ENCODE data around the gene ZNF638. TPM values are rescaled to one million over a fixed set of nuclear protein-coding genes. Genes with fewer than 3 reads are reported as not detected.

ZNF638 gene
- total and polyA plus RNA-seq, 4 donors = 193 to 317 (median 226) TPM

GRCh38 chr2:71379086-71379485 lies 47.5 kb downstream of the ZNF638 start:
- 100% methylated on average over 2 of the region's 4 CpGs for WGBS (ENCODE audit: insufficient coverage)
- H3K4me1 ChIP-seq (ENCODE audit: control insufficient read depth, insufficient read depth, low read length) = no peaks in the 10 kb centered on the region
- H3K27me3 ChIP-seq (ENCODE audit: control insufficient read depth, insufficient read depth, low read length) = no peaks in the 10 kb centered on the region
- no peak overlapping the region for H3K27ac ChIP-seq (ENCODE audit: low read depth, low read length)
- H3K9me3 ChIP-seq (ENCODE audit: control insufficient read depth, insufficient read depth, low read length) = no peaks in the 10 kb centered on the region
- H3K36me3 ChIP-seq (ENCODE audit: control insufficient read depth, insufficient read depth, low read length) = peaks cover 11% of the 10 kb centered on the region
- H3K4me3 ChIP-seq (ENCODE audit: low read depth, low read length) = no peak overlapping the region
- DNase-seq (ENCODE audit: low read depth in 4 of 6, low spot score in 6 of 6) = no peak

DNA sequence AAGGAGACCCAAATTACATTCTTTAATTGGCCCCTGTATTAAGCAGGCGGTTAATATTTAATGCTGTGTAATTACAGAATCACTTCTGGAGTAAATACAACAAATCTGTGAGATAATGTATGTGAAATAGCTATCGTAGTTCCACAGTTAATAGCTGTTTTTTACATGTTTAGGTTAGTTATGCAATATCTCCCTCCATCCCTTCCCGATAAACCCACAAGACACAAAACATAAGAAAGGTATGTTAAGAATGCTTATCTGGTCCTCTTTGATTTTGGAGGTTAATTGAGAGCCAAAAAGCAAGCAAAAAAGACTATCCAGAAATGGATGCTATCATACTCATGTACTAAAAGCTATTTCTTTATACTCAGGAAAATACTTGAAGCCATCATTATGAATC lies 49.1 kb downstream of the ZNF638 start:
- no CpG with 5 or more reads among the region's 3 CpGs for WGBS (ENCODE audit: insufficient coverage)
- no peaks in the 10 kb centered on the region for H3K9me3 ChIP-seq (ENCODE audit: control insufficient read depth, insufficient read depth, low read length)
- no peaks in the 10 kb centered on the region for H3K27me3 ChIP-seq (ENCODE audit: control insufficient read depth, insufficient read depth, low read length)
- peaks cover 11% of the 10 kb centered on the region for H3K36me3 ChIP-seq (ENCODE audit: control insufficient read depth, insufficient read depth, low read length)
- H3K4me1 ChIP-seq (ENCODE audit: control insufficient read depth, insufficient read depth, low read length) = no peaks in the 10 kb centered on the region
- no peak overlapping the region for H3K4me3 ChIP-seq (ENCODE audit: low read depth, low read length)
- DNase-seq (ENCODE audit: low read depth in 4 of 6, low spot score in 6 of 6) = no peak
- H3K27ac ChIP-seq (ENCODE audit: low read depth, low read length) = no peak overlapping the region

GRCh38 chr2:71385012-71385411 lies 53.4 kb downstream of the ZNF638 start:
- Histone ChIP-seq H3K27ac (ENCODE audit: low read depth, low read length) (no peak overlapping the region), H3K4me1 (ENCODE audit: control insufficient read depth, insufficient read depth, low read length) (no peaks in the 10 kb centered on the region), H3K36me3 (ENCODE audit: control insufficient read depth, insufficient read depth, low read length) (peaks cover 16% of the 10 kb centered on the region), H3K27me3 (ENCODE audit: control insufficient read depth, insufficient read depth, low read length) (no peaks in the 10 kb centered on the region), H3K4me3 (ENCODE audit: low read depth, low read length) (no peak overlapping the region), H3K9me3 (ENCODE audit: control insufficient read depth, insufficient read depth, low read length) (no peaks in the 10 kb centered on the region)
- peak in 1 of 6 donors; percentile 10 for DNase-seq (ENCODE audit: low read depth in 4 of 6, low spot score in 6 of 6)
- WGBS (ENCODE audit: insufficient coverage) = no CpG with 5 or more reads among the region's 1 CpG

GRCh38 chr2:71388214-71388613 lies 56.6 kb downstream of the ZNF638 start:
- no peak overlapping the region for H3K27ac ChIP-seq (ENCODE audit: low read depth, low read length)
- H3K27me3 ChIP-seq (ENCODE audit: control insufficient read depth, insufficient read depth, low read length) = no peaks in the 10 kb centered on the region
- H3K4me1 ChIP-seq (ENCODE audit: control insufficient read depth, insufficient read depth, low read length) = no peaks in the 10 kb centered on the region
- no peaks in the 10 kb centered on the region for H3K9me3 ChIP-seq (ENCODE audit: control insufficient read depth, insufficient read depth, low read length)
- no peak for DNase-seq (ENCODE audit: low read depth in 4 of 6, low spot score in 6 of 6)
- H3K4me3 ChIP-seq (ENCODE audit: low read depth, low read length) = no peak overlapping the region
- WGBS (ENCODE audit: insufficient coverage) = 94% methylated on average over 16 of the region's 16 CpGs
- H3K36me3 ChIP-seq (ENCODE audit: control insufficient read depth, insufficient read depth, low read length) = peaks cover 20% of the 10 kb centered on the region

DNA sequence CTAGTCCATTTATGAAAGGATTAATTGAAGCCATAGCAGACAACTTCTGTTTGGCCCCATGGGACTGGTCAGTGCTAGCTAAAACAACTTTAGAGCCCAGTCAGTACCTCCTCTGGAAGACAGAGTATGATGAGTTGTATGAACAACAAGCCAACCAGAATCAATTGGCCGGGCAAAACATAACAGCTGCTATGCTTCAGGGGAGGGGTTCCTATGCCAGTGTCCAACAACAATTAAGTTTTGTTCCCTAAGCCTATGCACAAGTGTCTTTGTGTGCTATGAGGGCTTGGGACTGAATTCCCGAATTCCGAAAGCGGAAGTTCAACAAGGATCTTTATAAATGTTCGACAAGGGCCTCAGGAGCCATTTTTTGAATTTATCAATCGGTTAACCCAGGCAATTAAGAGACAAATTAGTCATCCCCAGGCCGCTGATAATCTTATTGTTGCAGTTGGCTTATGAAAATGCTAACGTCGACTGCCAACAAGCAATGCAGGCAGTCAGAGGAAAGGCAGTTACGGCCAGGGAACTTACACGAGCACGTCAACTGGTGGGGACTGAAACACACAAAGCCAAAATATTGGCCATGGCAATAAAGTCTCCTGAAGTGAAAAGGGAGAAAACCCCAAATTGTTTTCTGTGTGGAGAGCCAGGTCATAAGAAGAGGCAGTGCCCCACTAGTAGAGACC lies 57.9 kb downstream of the ZNF638 start:
- Histone ChIP-seq H3K36me3 (ENCODE audit: control insufficient read depth, insufficient read depth, low read length) (peaks cover 24% of the 10 kb centered on the region), H3K4me1 (ENCODE audit: control insufficient read depth, insufficient read depth, low read length) (no peaks in the 10 kb centered on the region), H3K9me3 (ENCODE audit: control insufficient read depth, insufficient read depth, low read length) (no peaks in the 10 kb centered on the region), H3K4me3 (ENCODE audit: low read depth, low read length) (no peak overlapping the region), H3K27ac (ENCODE audit: low read depth, low read length) (no peak overlapping the region), H3K27me3 (ENCODE audit: control insufficient read depth, insufficient read depth, low read length) (no peaks in the 10 kb centered on the region)
- 86% methylated on average over 11 of the region's 12 CpGs for WGBS (ENCODE audit: insufficient coverage)
- DNase-seq (ENCODE audit: low read depth in 4 of 6, low spot score in 6 of 6) = peak in 2 of 6 donors; percentile 6 to 24

DNA sequence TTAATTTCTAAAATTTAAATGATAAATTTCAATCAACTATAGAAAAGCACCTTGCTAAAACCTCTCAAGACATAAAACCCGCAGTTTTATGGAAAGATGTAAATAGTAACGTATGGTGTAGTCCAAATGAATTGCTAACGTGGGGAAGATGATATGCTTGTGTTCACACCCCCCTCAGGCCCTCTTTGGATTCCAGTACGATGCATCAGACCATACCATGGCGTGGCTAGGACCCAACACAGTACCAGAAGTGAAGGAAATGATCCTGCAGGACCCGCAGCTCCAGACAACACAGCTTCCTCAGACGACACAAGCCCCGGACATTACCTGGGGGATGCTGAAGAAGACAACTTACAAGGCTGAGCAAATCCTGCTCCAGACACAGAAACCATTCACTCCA lies 61.6 kb downstream of the ZNF638 start:
- H3K27ac ChIP-seq (ENCODE audit: low read depth, low read length) = no peak overlapping the region
- no peaks in the 10 kb centered on the region for H3K4me1 ChIP-seq (ENCODE audit: control insufficient read depth, insufficient read depth, low read length)
- no peaks in the 10 kb centered on the region for H3K9me3 ChIP-seq (ENCODE audit: control insufficient read depth, insufficient read depth, low read length)
- H3K36me3 ChIP-seq (ENCODE audit: control insufficient read depth, insufficient read depth, low read length) = peaks cover 36% of the 10 kb centered on the region
- no peaks in the 10 kb centered on the region for H3K27me3 ChIP-seq (ENCODE audit: control insufficient read depth, insufficient read depth, low read length)
- 90% methylated on average over 5 of the region's 8 CpGs for WGBS (ENCODE audit: insufficient coverage)
- H3K4me3 ChIP-seq (ENCODE audit: low read depth, low read length) = no peak overlapping the region
- DNase-seq (ENCODE audit: low read depth in 4 of 6, low spot score in 6 of 6) = no peak

GRCh38 chr2:71395471-71395870 lies 63.9 kb downstream of the ZNF638 start:
- Histone ChIP-seq H3K4me3 (ENCODE audit: low read depth, low read length) (no peak overlapping the region), H3K27me3 (ENCODE audit: control insufficient read depth, insufficient read depth, low read length) (no peaks in the 10 kb centered on the region), H3K36me3 (ENCODE audit: control insufficient read depth, insufficient read depth, low read length) (peaks cover 25% of the 10 kb centered on the region), H3K9me3 (ENCODE audit: control insufficient read depth, insufficient read depth, low read length) (no peaks in the 10 kb centered on the region), H3K4me1 (ENCODE audit: control insufficient read depth, insufficient read depth, low read length) (no peaks in the 10 kb centered on the region), H3K27ac (ENCODE audit: low read depth, low read length) (no peak overlapping the region)
- DNase-seq (ENCODE audit: low read depth in 4 of 6, low spot score in 6 of 6) = no peak
- 94% methylated on average over 10 of the region's 10 CpGs for WGBS (ENCODE audit: insufficient coverage)

DNA sequence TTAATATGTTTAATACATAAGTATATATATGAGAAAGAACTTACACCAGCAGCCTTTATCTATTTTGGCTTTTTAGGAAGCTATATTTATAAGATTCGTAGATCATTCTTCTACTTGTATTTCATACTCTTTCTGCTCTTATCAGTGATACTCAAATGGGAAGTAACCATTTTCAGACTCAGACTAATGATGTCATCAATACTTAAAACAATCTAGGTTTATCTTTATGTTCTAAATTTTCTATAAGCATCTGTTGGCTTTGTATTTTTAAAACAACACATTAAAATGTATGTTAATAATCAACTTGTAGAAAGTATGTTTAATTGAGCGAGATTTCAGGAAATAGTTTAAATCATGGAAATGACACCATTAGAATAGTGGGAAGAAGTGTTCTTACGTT lies 70.8 kb downstream of the ZNF638 start:
- WGBS (ENCODE audit: insufficient coverage) = 71% methylated on average over 1 of the region's 3 CpGs

DNA sequence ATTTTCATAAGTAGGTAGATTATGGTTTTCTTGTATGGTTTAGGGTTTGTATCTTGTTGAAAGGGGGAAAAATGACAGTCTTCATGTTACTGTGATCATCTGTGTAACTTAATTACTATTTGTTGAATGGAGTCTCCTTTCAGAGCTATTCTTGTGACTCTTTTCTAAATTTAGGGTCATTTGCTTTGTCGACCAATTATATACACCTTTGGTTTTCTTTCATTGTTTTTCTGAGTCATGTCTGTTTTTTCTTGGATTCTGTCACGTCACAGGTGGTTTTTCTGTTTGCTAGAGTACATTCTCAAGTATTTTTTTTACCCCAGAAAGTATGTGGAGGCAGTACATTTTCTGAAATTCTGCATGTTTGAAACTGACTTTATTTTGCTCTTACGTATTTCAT lies 78.0 kb downstream of the ZNF638 start:
- Histone ChIP-seq H3K27me3 (ENCODE audit: control insufficient read depth, insufficient read depth, low read length) (no peaks in the 10 kb centered on the region), H3K4me1 (ENCODE audit: control insufficient read depth, insufficient read depth, low read length) (no peaks in the 10 kb centered on the region), H3K36me3 (ENCODE audit: control insufficient read depth, insufficient read depth, low read length) (peaks cover 11% of the 10 kb centered on the region), H3K4me3 (ENCODE audit: low read depth, low read length) (no peak overlapping the region), H3K9me3 (ENCODE audit: control insufficient read depth, insufficient read depth, low read length) (no peaks in the 10 kb centered on the region), H3K27ac (ENCODE audit: low read depth, low read length) (no peak overlapping the region)
- no peak for DNase-seq (ENCODE audit: low read depth in 4 of 6, low spot score in 6 of 6)
- 100% methylated on average over 1 of the region's 3 CpGs for WGBS (ENCODE audit: insufficient coverage)

More for the DNA sequence above, 70.8 kb downstream of the ZNF638 start:
- Histone ChIP-seq H3K27ac (ENCODE audit: low read depth, low read length) (no peak overlapping the region), H3K4me1 (ENCODE audit: control insufficient read depth, insufficient read depth, low read length) (no peaks in the 10 kb centered on the region), H3K9me3 (ENCODE audit: control insufficient read depth, insufficient read depth, low read length) (no peaks in the 10 kb centered on the region), H3K27me3 (ENCODE audit: control insufficient read depth, insufficient read depth, low read length) (no peaks in the 10 kb centered on the region), H3K4me3 (ENCODE audit: low read depth, low read length) (no peak overlapping the region), H3K36me3 (ENCODE audit: control insufficient read depth, insufficient read depth, low read length) (peaks cover 15% of the 10 kb centered on the region)
- DNase-seq (ENCODE audit: low read depth in 4 of 6, low spot score in 6 of 6) = no peak

- no peaks in the 10 kb centered on the region for H3K27me3 ChIP-seq (ENCODE audit: control insufficient read depth, insufficient read depth, low read length)
- H3K36me3 ChIP-seq (ENCODE audit: control insufficient read depth, insufficient read depth, low read length) = peaks cover 11% of the 10 kb centered on the region
- 100% methylated on average over 1 of the region's 4 CpGs for WGBS (ENCODE audit: insufficient coverage)
- DNase-seq (ENCODE audit: low read depth in 4 of 6, low spot score in 6 of 6) = no peak
- H3K27ac ChIP-seq (ENCODE audit: low read depth, low read length) = no peak overlapping the region
- no peak overlapping the region for H3K4me3 ChIP-seq (ENCODE audit: low read depth, low read length)
- no peaks in the 10 kb centered on the region for H3K9me3 ChIP-seq (ENCODE audit: control insufficient read depth, insufficient read depth, low read length)
- H3K4me1 ChIP-seq (ENCODE audit: control insufficient read depth, insufficient read depth, low read length) = no peaks in the 10 kb centered on the region
Observed at GRCh38 chr2:71410696-71411095, 79.1 kb downstream of the ZNF638 start.

All from spinal cord (tissue), 10 donors.